Liver (tissue), 9 donors: ENCODE measurements around the gene BTLA. TPM values are rescaled to one million over a fixed set of nuclear protein-coding genes. Genes with fewer than 3 reads are reported as not detected.

ENCODE experiments used
- DNase-seq: peaks from one replicate; pipeline ENCODE4 v3.0.0-alpha.2; 2017; ENCODE audit warnings: low spot score
- H3K27ac ChIP-seq, 2 donors: one replicate each; pipeline ENCODE4 v1.7.0; 2013; ENCODE audit warnings: inconsistent platforms in 2 of 2, low read length in 2 of 2, control low read depth in 1 of 2, low read depth in 1 of 2, mild to moderate bottlenecking in 1 of 2
- H3K27me3 ChIP-seq, 4 donors: one replicate each; pipeline versions ENCODE4 v1.6.1 to v1.7.0; 2013; ENCODE audit warnings: low read length in 3 of 4, inconsistent platforms in 1 of 4, mild to moderate bottlenecking in 1 of 4, moderate library complexity in 1 of 4; ENCODE audit not compliant: control insufficient read depth in 4 of 4, insufficient read depth in 4 of 4
- H3K36me3 ChIP-seq, 4 donors: one replicate each; pipeline versions ENCODE4 v1.6.1 to v1.7.0; 2013; ENCODE audit warnings: low read length in 3 of 4, mild to moderate bottlenecking in 3 of 4, low read depth in 1 of 4, moderate library complexity in 1 of 4; ENCODE audit not compliant: control insufficient read depth in 4 of 4, insufficient read depth in 3 of 4
- H3K4me1 ChIP-seq, 4 donors: one replicate each; pipeline versions ENCODE4 v1.6.1 to v1.7.0; 2013; ENCODE audit warnings: low read length in 3 of 4, mild to moderate bottlenecking in 3 of 4, moderate library complexity in 1 of 4; ENCODE audit not compliant: control insufficient read depth in 4 of 4, insufficient read depth in 4 of 4
- H3K4me3 ChIP-seq, 3 donors: one replicate each; pipeline versions ENCODE4 v1.6.1 to v1.7.0; 2013; ENCODE audit warnings: low read length in 3 of 3, control low read depth in 1 of 3, low read depth in 1 of 3, mild to moderate bottlenecking in 1 of 3
- H3K9ac ChIP-seq, 2 donors: one replicate each; pipeline ENCODE4 v1.7.0; 2013; ENCODE audit warnings: low read length in 2 of 2, mild to moderate bottlenecking in 2 of 2, moderate library complexity in 2 of 2, control low read depth in 1 of 2, low read depth in 1 of 2
- H3K9me3 ChIP-seq, 4 donors: one replicate each; pipeline versions ENCODE4 v1.6.1 to v1.7.0; 2013; ENCODE audit warnings: low read length in 3 of 4; ENCODE audit not compliant: control insufficient read depth in 4 of 4
- ATF3 ChIP-seq: IDR thresholded peaks from 2 replicates; pipeline ENCODE4 v1.6.1; 2016; ENCODE audit warnings: antibody characterized with exemption
- CTCF ChIP-seq: fragments of 150-350 bp; IDR thresholded peaks from 2 replicates; pipeline ENCODE4 v1.5.1; 2017; ENCODE audit warnings: improper control_type of control experiment, low read depth, low read length; ENCODE audit not compliant: missing input control
- EGR1 ChIP-seq, 2 donors: IDR thresholded peaks; 2 replicates each; pipeline ENCODE4 v1.6.1; 2016 to 2018; ENCODE audit warnings: antibody characterized with exemption in 2 of 2, low read depth in 2 of 2
- FOXA1 ChIP-seq: IDR thresholded peaks from 2 replicates; pipeline ENCODE4 v1.6.1; 2016; ENCODE audit warnings: antibody characterized with exemption
- FOXA2 ChIP-seq: IDR thresholded peaks from 2 replicates; pipeline ENCODE4 v1.6.1; 2016; ENCODE audit warnings: antibody characterized with exemption
- GABPA ChIP-seq, 2 donors: IDR thresholded peaks in 1 of 2; conservative IDR thresholded peaks in 1 of 2; 2 replicates each; pipeline ENCODE4 v1.6.1; 2016; ENCODE audit warnings: antibody characterized with exemption in 2 of 2, mild to moderate bottlenecking in 1 of 2, moderate library complexity in 1 of 2
- HNF4A ChIP-seq, 2 donors: conservative IDR thresholded peaks; 2 replicates each; pipeline ENCODE4 v1.6.1; 2016; ENCODE audit warnings: antibody characterized with exemption in 2 of 2, mild to moderate bottlenecking in 2 of 2
- HNF4G ChIP-seq: IDR thresholded peaks from 2 replicates; pipeline ENCODE4 v1.6.1; 2016; ENCODE audit warnings: antibody characterized with exemption
- JUND ChIP-seq, 2 donors: IDR thresholded peaks; 2 replicates each; pipeline ENCODE4 v1.6.1; 2016; ENCODE audit warnings: antibody characterized with exemption in 2 of 2
- MAX ChIP-seq: IDR thresholded peaks from 2 replicates; pipeline ENCODE4 v1.6.1; 2016; ENCODE audit warnings: antibody characterized with exemption
- NR2F2 ChIP-seq: IDR thresholded peaks from 2 replicates; pipeline ENCODE4 v1.6.1; 2016; ENCODE audit warnings: antibody characterized with exemption
- RAD21 ChIP-seq, 2 donors: IDR thresholded peaks; 2 replicates each; pipeline ENCODE4 v1.6.1; 2016; ENCODE audit warnings: antibody characterized with exemption in 2 of 2, mild to moderate bottlenecking in 2 of 2
- RXRA ChIP-seq, 2 donors: IDR thresholded peaks; 2 replicates each; pipeline ENCODE4 v1.6.1; 2017 to 2018; ENCODE audit warnings: antibody characterized with exemption in 2 of 2, mild to moderate bottlenecking in 1 of 2
- SP1 ChIP-seq: IDR thresholded peaks from 2 replicates; pipeline ENCODE4 v1.6.1; 2018; ENCODE audit warnings: antibody characterized with exemption, mild to moderate bottlenecking
- TAF1 ChIP-seq: conservative IDR thresholded peaks from 2 replicates; pipeline ENCODE4 v1.6.1; 2016; ENCODE audit warnings: antibody characterized with exemption, mild to moderate bottlenecking
- YY1 ChIP-seq: IDR thresholded peaks from 2 replicates; pipeline ENCODE4 v1.6.1; 2016; ENCODE audit warnings: antibody characterized with exemption, mild to moderate bottlenecking
- ZBTB33 ChIP-seq: IDR thresholded peaks from 2 replicates; pipeline ENCODE4 v1.6.1; 2016; ENCODE audit warnings: antibody characterized with exemption
- WGBS: extraction: QIAGEN DNeasy Blood & Tissue Kit; methylation state at CpG from one replicate; pipeline ENCODE4 v1.1.7; 2013; 5-methylcytosine and 5-hydroxymethylcytosine counted together
- polyA plus RNA-seq, 2 donors: library from polyadenylated mRNA; stranded (reverse) in 1 of 2; unstranded in 1 of 2; fragments of 200-250 nt in 1 of 2; fragments of >200 nt in 1 of 2; fragmentation: Nextera tagmentation in 1 of 2; extraction: Ambion mirVana in 1 of 2; gene quantifications; one replicate each; pipeline versions ENCODE4 v1.2.1 to v1.2.3, GENCODE V29; 2013 to 2015
- total RNA-seq, 2 donors: library from RNA; depleted of rRNA; stranded (reverse); fragments of >200 nt; gene quantifications; one replicate each; pipeline ENCODE4 v1.2.3, GENCODE V29; 2014
- donor health status: healthy.
- donor health status: healthy.
- donor health status: healthy.
- donor health status: healthy.
- donor health status: healthy.

The BTLA gene
- total and polyA plus RNA-seq, 4 donors: 0.08 to 0.43 (median 0.27) TPM

GRCh38 chr3:112460519-112461195 is 38.6 kb downstream of the BTLA start:
- Histone ChIP-seq H3K9me3 (no peaks in the 10 kb centered on the region), H3K4me1 (no peaks in the 10 kb centered on the region), H3K27ac (no peak overlapping the region), H3K9ac (no peak overlapping the region), H3K27me3 (no peaks in the 10 kb centered on the region), H3K4me3 (no peak overlapping the region), H3K36me3 (no peaks in the 10 kb centered on the region)
- TF ChIP-seq RAD21 (IDR thresholded peaks at IDR 0.05) (no peak), NR2F2 (no peak), FOXA2 (no peak), ATF3 (no peak), HNF4A (conservative IDR thresholded peaks at IDR 0.05) (no peak), HNF4G (no peak), ZBTB33 (no peak), JUND (IDR thresholded peaks at IDR 0.05) (no peak)
- DNase-seq: no peak
- 40% methylated on average over 2 of the region's 2 CpGs for WGBS

GRCh38 chr3:112459750-112460149 is 39.5 kb downstream of the BTLA start:
- TF ChIP-seq JUND (IDR thresholded peaks at IDR 0.05): no peak
- TF ChIP-seq FOXA2: no peak
- no peak for TF ChIP-seq NR2F2
- TF ChIP-seq TAF1: no peak
- no peak for DNase-seq
- Histone ChIP-seq H3K36me3 (no peaks in the 10 kb centered on the region), H3K9me3 (no peaks in the 10 kb centered on the region), H3K27me3 (no peaks in the 10 kb centered on the region), H3K4me1 (no peaks in the 10 kb centered on the region), H3K4me3 (no peak overlapping the region), H3K9ac (no peak overlapping the region), H3K27ac (no peak overlapping the region)
- WGBS: 31% methylated on average over 1 of the region's 1 CpG

- no peak overlapping the region for H3K27ac ChIP-seq
- peaks cover 0 to 2% (median 0%) of the 10 kb centered on the region in 4 donors for H3K27me3 ChIP-seq
- H3K9ac ChIP-seq: no peak overlapping the region
- no peaks in the 10 kb centered on the region for H3K36me3 ChIP-seq
- no peaks in the 10 kb centered on the region for H3K4me1 ChIP-seq
- H3K4me3 ChIP-seq: no peak overlapping the region
- no peak for DNase-seq
- no peaks in the 10 kb centered on the region for H3K9me3 ChIP-seq
- TF ChIP-seq JUND (IDR thresholded peaks at IDR 0.05) (no peak), MAX (no peak), ZBTB33 (no peak), RXRA (IDR thresholded peaks at IDR 0.05) (no peak), GABPA (IDR thresholded peaks at IDR 0.05 in 1 of 2, conservative IDR thresholded peaks at IDR 0.05 in 1 of 2) (no peak), CTCF (no peak), HNF4A (conservative IDR thresholded peaks at IDR 0.05) (no peak), EGR1 (IDR thresholded peaks at IDR 0.05; ENCODE audit: low read depth in 2 of 2) (no peak), YY1 (no peak), SP1 (no peak), TAF1 (no peak), FOXA2 (no peak), ATF3 (no peak), RAD21 (IDR thresholded peaks at IDR 0.05) (no peak), NR2F2 (no peak), HNF4G (no peak), FOXA1 (no peak)
Measured at GRCh38 chr3:112456147-112456546, 43.1 kb downstream of the BTLA start.
